Spleen (tissue), 7 donors: Measurements from ENCODE around the gene ADAMTSL3.

Experiments
- POLR2A ChIP-seq, 3 donors: fragments of 450-650 bp; IDR thresholded peaks; one replicate each; pipeline ENCODE4 v1.5.1; 2017; ENCODE audit warnings: antibody characterized with exemption in 3 of 3, mild to moderate bottlenecking in 1 of 3
- POLR2AphosphoS5 ChIP-seq, 3 donors: sonication (generic); formaldehyde crosslinking; IDR thresholded peaks; one replicate each; pipeline ENCODE4 v1.5.1; 2017; ENCODE audit warnings: antibody characterized with exemption in 3 of 3
- TF ChIP-seq, protein P1 (sequence below), 11 experiments: fragments of 200-600 bp in 7 of 11; fragments of 450-650 bp in 4 of 11; sonication (generic) in 4 of 11; IDR thresholded peaks in 8 of 11; conservative IDR thresholded peaks in 3 of 11; 1 replicate in 7 of 11; 2 replicates in 4 of 11; pipeline versions ENCODE4 v1.4.0 to v1.8.0; 2016 to 2021; ENCODE audit warnings: antibody characterized with exemption in 11 of 11, inconsistent platforms in 4 of 11, mild to moderate bottlenecking in 1 of 11
- donor health status: DM: no; HTN: no; CAD: no; lungs with moderate emphysema.
- donor health status: DM: no; HTN: no; CAD: no.
- donor health status: DM: no; HTN: no; CAD: no.

DNA sequence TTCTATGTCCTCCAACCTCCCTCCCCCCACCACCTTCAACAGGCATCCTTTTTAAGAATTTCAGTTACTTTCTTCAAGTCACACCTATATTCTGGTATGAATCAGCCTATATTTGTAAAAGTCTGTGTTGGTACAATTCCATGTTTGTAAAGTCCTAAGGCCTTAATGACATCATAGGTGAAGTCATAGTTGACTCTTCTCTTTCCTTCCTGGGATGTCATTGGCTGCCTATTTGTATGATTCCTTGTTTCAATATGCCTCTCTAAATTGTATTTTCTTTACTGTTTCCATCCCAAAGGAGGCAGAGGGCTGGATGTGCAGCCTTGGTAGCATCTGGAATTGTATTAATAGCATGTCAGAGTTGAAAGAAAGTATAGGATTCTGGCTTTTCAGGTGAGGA is 56.5 kb downstream of the ADAMTSL3 start:
- TF ChIP-seq, protein P1, sequence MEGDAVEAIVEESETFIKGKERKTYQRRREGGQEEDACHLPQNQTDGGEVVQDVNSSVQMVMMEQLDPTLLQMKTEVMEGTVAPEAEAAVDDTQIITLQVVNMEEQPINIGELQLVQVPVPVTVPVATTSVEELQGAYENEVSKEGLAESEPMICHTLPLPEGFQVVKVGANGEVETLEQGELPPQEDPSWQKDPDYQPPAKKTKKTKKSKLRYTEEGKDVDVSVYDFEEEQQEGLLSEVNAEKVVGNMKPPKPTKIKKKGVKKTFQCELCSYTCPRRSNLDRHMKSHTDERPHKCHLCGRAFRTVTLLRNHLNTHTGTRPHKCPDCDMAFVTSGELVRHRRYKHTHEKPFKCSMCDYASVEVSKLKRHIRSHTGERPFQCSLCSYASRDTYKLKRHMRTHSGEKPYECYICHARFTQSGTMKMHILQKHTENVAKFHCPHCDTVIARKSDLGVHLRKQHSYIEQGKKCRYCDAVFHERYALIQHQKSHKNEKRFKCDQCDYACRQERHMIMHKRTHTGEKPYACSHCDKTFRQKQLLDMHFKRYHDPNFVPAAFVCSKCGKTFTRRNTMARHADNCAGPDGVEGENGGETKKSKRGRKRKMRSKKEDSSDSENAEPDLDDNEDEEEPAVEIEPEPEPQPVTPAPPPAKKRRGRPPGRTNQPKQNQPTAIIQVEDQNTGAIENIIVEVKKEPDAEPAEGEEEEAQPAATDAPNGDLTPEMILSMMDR (IDR thresholded peaks at IDR 0.05 in 8 of 11, conservative IDR thresholded peaks at IDR 0.05 in 3 of 11): no peak
- TF ChIP-seq POLR2AphosphoS5 (IDR thresholded peaks at IDR 0.05): no peak
- TF ChIP-seq POLR2A (IDR thresholded peaks at IDR 0.05): no peak
